HepG2 (cell line): Measurements from ENCODE around the gene CAPN11. TPM values are rescaled to one million over a fixed set of nuclear protein-coding genes. Genes with fewer than 3 reads are reported as not detected.

Experiments
- CREB1 ChIP-seq, 2 experiments: fragments of 450-650 bp in 1 of 2; IDR thresholded peaks; 2 replicates each; pipeline ENCODE4 v1.6.1; 2016 to 2017; ENCODE audit warnings: control low read depth in 1 of 2, mild to moderate bottlenecking in 1 of 2, missing compliant biosample characterization in 1 of 2, missing genetic modification characterization in 1 of 2
- ERF ChIP-seq: IDR thresholded peaks from 2 replicates; pipeline ENCODE4 v1.6.1; 2018; ENCODE audit warnings: missing biosample characterization, missing genetic modification reagents
- ETV6 ChIP-seq: sonication (generic); formaldehyde crosslinking; conservative IDR thresholded peaks from 2 replicates; pipeline ENCODE4 v1.4.0; 2020; ENCODE audit warnings: missing genetic modification reagents
- GABPA ChIP-seq, 2 experiments: IDR thresholded peaks; 2 replicates each; pipeline ENCODE4 v1.6.1; 2011 to 2016; ENCODE audit warnings: low read depth in 2 of 2, low read length in 1 of 2, missing biosample characterization in 1 of 2, missing genetic modification characterization in 1 of 2
- GATAD1 ChIP-seq: IDR thresholded peaks from 2 replicates; pipeline ENCODE4 v1.6.1; 2016; ENCODE audit warnings: missing genetic modification reagents, missing compliant biosample characterization
- HMGA1 ChIP-seq: sonication (generic); formaldehyde crosslinking; conservative IDR thresholded peaks from 2 replicates; pipeline ENCODE4 v1.4.0; 2020; ENCODE audit warnings: missing genetic modification reagents
- HOXA7 ChIP-seq: sonication (generic); formaldehyde crosslinking; IDR thresholded peaks from 2 replicates; pipeline ENCODE4 v1.8.1; 2022; ENCODE audit warnings: mild to moderate bottlenecking, missing genetic modification reagents, moderate library complexity
- RARG ChIP-seq: sonication (generic); formaldehyde crosslinking; IDR thresholded peaks from 2 replicates; pipeline ENCODE4 v1.4.0; 2020; ENCODE audit warnings: low read depth, mild to moderate bottlenecking, missing genetic modification reagents
- SIN3B ChIP-seq: fragments of 150-350 bp; IDR thresholded peaks from 2 replicates; pipeline ENCODE4 v1.6.1; 2014; ENCODE audit warnings: low read length
- SP2 ChIP-seq: sonication (generic); formaldehyde crosslinking; IDR thresholded peaks from 2 replicates; pipeline ENCODE4 v1.5.1; 2020; ENCODE audit warnings: mild to moderate bottlenecking, missing genetic modification reagents
- SRF ChIP-seq: IDR thresholded peaks from 2 replicates; pipeline ENCODE4 v1.6.1; 2011; ENCODE audit warnings: mild to moderate bottlenecking, low read depth, low read length, moderate library complexity
- ZFP90 ChIP-seq: sonication (generic); formaldehyde crosslinking; IDR thresholded peaks from 2 replicates; pipeline ENCODE4 v1.8.0; 2022; ENCODE audit warnings: missing genetic modification reagents, mild to moderate bottlenecking, inconsistent platforms, borderline replicate concordance
- ZKSCAN8 ChIP-seq: IDR thresholded peaks from 2 replicates; pipeline ENCODE4 v1.6.1; 2016; ENCODE audit warnings: borderline replicate concordance, missing genetic modification reagents, missing compliant biosample characterization
- ZNF256 ChIP-seq: sonication (generic); formaldehyde crosslinking; conservative IDR thresholded peaks from 2 replicates; pipeline ENCODE4 v1.4.0; 2020; ENCODE audit warnings: missing genetic modification reagents
- ZNF350 ChIP-seq: sonication (generic); formaldehyde crosslinking; IDR thresholded peaks from 2 replicates; pipeline ENCODE4 v1.4.0; 2020; ENCODE audit warnings: mild to moderate bottlenecking, low read depth, missing genetic modification reagents, borderline replicate concordance
- ZNF446 ChIP-seq: sonication (generic); formaldehyde crosslinking; IDR thresholded peaks from 2 replicates; pipeline ENCODE4 v1.5.0; 2020; ENCODE audit warnings: mild to moderate bottlenecking, missing genetic modification reagents
- ZNF556 ChIP-seq: sonication (generic); formaldehyde crosslinking; IDR thresholded peaks from 2 replicates; pipeline ENCODE4 v1.4.0; 2020; ENCODE audit warnings: mild to moderate bottlenecking, missing genetic modification reagents, borderline replicate concordance
- polyA plus RNA-seq, 8 experiments: library from polyadenylated mRNA; depleted of rRNA in 3 of 8; stranded (reverse) in 7 of 8; unstranded in 1 of 8; fragments of >200 nt; fragmentation: Illumina TruSeq in 4 of 8; extraction: Trizol in 4 of 8; gene quantifications; 2 replicates each; pipeline versions ENCODE4 v1.2.1 to v1.2.3, GENCODE V29; 2011 to 2016; ENCODE audit warnings: low read depth in 4 of 8, missing spikeins in 1 of 8, mixed read lengths in 1 of 8; ENCODE audit not compliant: insufficient read depth in 1 of 8
- total RNA-seq, 5 experiments: library from RNA; depleted of rRNA; stranded (reverse); fragments of >200 nt; fragmentation: Illumina TruSeq; extraction: Trizol; gene quantifications; 2 replicates each; pipeline ENCODE4 v1.2.3, GENCODE V29; 2016; ENCODE audit warnings: low read depth in 1 of 5
- TF ChIP-seq, protein P1 (sequence below): sonication (generic); formaldehyde crosslinking; IDR thresholded peaks from 2 replicates; pipeline ENCODE4 v1.9.0; 2021; ENCODE audit warnings: missing genetic modification reagents, mild to moderate bottlenecking, borderline replicate concordance
- TF ChIP-seq, protein P2 (sequence below): sonication (generic); formaldehyde crosslinking; IDR thresholded peaks from 2 replicates; pipeline ENCODE4 v1.8.0; 2022; ENCODE audit warnings: missing genetic modification reagents, mild to moderate bottlenecking, moderate library complexity, borderline replicate concordance
- TF ChIP-seq, protein P3 (sequence below): sonication (generic); formaldehyde crosslinking; IDR thresholded peaks from 2 replicates; pipeline ENCODE4 v1.4.0; 2020; ENCODE audit warnings: missing genetic modification reagents, low read depth, mild to moderate bottlenecking, borderline replicate concordance
- TF ChIP-seq, protein P4 (sequence below): IDR thresholded peaks from 2 replicates; pipeline ENCODE4 v1.6.1; 2016; ENCODE audit warnings: control low read depth
- TF ChIP-seq, protein P5 (sequence below): sonication (generic); formaldehyde crosslinking; IDR thresholded peaks from 2 replicates; pipeline ENCODE4 v1.8.0; 2022; ENCODE audit warnings: mild to moderate bottlenecking, missing genetic modification reagents

CAPN11 gene
- total and polyA plus RNA-seq, 2 of the 13 experiments (the other 11 are each of a cell fraction or from before 2014, with no cell fraction given): 0.07 to 0.11 TPM

DNA sequence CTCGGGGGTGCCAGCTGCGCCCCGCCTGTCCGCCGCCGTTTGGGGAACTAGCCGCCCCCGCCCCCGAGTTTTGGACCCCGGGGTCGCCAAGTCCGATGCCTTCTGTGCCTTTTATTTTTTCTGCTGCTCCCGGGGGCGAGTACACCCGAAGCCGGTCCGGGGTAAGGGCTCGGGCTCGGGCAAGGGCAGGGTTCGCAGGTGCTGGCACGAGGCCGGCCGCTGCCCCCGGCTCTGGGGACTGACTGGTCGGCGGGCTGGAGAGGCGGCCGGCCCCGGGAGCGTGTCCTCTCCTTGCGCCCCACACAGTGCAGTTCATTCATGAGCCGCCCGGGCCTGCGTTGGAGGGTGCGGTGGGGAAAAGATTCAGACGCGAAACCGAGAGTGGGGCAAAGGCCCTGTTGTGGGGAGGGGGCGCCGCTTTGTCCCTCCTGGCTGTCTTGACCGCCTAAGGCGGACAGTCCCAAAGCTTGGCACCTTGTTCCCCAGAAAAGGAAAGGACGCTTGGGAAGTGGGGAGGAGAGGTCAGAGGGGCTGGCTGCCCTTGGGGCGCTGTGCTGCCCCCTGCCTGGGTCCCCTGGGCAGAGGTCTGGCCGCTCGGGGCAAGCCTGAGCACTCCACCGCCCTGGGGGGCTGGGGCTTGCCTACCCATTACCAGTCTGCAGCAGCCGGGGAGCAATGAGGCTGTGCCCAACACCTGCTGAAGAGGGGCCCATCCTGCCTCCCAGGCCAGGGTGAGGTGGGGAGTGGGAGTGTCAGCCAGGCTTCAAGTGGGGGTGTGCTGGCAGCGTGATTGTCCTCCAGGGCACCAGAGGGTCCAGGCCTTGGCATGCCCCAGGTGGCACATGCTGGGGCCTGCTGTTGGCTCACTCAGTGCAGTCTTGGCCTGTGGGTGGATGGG is 30.4 kb upstream of the CAPN11 start (continued):
- peak; percentile 34; the same call in 1 of the 2 replicates for TF ChIP-seq ZNF350 (CRISPR knock-in tag)
- TF ChIP-seq, protein P1, sequence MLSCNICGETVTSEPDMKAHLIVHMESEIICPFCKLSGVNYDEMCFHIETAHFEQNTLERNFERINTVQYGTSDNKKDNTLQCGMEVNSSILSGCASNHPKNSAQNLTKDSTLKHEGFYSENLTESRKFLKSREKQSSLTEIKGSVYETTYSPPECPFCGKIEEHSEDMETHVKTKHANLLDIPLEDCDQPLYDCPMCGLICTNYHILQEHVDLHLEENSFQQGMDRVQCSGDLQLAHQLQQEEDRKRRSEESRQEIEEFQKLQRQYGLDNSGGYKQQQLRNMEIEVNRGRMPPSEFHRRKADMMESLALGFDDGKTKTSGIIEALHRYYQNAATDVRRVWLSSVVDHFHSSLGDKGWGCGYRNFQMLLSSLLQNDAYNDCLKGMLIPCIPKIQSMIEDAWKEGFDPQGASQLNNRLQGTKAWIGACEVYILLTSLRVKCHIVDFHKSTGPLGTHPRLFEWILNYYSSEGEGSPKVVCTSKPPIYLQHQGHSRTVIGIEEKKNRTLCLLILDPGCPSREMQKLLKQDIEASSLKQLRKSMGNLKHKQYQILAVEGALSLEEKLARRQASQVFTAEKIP (CRISPR knock-in tag): no peak
- no peak for TF ChIP-seq GABPA (IDR thresholded peaks at IDR 0.05; ENCODE audit: low read depth, low read length)
- no peak for TF ChIP-seq GABPA (CRISPR knock-in tag; IDR thresholded peaks at IDR 0.05; ENCODE audit: low read depth)
- TF ChIP-seq, protein P2, sequence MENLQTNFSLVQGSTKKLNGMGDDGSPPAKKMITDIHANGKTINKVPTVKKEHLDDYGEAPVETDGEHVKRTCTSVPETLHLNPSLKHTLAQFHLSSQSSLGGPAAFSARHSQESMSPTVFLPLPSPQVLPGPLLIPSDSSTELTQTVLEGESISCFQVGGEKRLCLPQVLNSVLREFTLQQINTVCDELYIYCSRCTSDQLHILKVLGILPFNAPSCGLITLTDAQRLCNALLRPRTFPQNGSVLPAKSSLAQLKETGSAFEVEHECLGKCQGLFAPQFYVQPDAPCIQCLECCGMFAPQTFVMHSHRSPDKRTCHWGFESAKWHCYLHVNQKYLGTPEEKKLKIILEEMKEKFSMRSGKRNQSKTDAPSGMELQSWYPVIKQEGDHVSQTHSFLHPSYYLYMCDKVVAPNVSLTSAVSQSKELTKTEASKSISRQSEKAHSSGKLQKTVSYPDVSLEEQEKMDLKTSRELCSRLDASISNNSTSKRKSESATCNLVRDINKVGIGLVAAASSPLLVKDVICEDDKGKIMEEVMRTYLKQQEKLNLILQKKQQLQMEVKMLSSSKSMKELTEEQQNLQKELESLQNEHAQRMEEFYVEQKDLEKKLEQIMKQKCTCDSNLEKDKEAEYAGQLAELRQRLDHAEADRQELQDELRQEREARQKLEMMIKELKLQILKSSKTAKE (CRISPR knock-in tag): no peak
- TF ChIP-seq SP2 (CRISPR knock-in tag): no peak
- TF ChIP-seq RARG: no peak
- no peak for TF ChIP-seq SRF
- no peak for TF ChIP-seq ERF (CRISPR knock-in tag)
- TF ChIP-seq CREB1 (IDR thresholded peaks at IDR 0.05): no peak
- no peak for TF ChIP-seq CREB1 (CRISPR knock-in tag; IDR thresholded peaks at IDR 0.05)
- peak; percentile 43; the same call in 1 of the 2 replicates for TF ChIP-seq ZNF556 (CRISPR knock-in tag)
- TF ChIP-seq, protein P3, sequence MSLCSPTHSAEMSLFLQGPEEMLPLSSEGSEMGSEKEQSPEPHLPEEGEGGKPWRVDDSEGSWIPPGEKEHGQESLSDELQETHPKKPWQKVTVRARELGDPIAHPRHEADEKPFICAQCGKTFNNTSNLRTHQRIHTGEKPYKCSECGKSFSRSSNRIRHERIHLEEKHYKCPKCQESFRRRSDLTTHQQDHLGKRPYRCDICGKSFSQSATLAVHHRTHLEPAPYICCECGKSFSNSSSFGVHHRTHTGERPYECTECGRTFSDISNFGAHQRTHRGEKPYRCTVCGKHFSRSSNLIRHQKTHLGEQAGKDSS (CRISPR knock-in tag): peak; percentile 44; the same call in 1 of the 2 replicates
- no peak for TF ChIP-seq ETV6
- TF ChIP-seq ZKSCAN8 (CRISPR knock-in tag): no peak
- TF ChIP-seq, protein P4, sequence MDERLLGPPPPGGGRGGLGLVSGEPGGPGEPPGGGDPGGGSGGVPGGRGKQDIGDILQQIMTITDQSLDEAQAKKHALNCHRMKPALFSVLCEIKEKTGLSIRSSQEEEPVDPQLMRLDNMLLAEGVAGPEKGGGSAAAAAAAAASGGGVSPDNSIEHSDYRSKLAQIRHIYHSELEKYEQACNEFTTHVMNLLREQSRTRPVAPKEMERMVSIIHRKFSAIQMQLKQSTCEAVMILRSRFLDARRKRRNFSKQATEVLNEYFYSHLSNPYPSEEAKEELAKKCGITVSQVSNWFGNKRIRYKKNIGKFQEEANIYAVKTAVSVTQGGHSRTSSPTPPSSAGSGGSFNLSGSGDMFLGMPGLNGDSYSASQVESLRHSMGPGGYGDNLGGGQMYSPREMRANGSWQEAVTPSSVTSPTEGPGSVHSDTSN (CRISPR knock-in tag): no peak
- TF ChIP-seq, protein P5, sequence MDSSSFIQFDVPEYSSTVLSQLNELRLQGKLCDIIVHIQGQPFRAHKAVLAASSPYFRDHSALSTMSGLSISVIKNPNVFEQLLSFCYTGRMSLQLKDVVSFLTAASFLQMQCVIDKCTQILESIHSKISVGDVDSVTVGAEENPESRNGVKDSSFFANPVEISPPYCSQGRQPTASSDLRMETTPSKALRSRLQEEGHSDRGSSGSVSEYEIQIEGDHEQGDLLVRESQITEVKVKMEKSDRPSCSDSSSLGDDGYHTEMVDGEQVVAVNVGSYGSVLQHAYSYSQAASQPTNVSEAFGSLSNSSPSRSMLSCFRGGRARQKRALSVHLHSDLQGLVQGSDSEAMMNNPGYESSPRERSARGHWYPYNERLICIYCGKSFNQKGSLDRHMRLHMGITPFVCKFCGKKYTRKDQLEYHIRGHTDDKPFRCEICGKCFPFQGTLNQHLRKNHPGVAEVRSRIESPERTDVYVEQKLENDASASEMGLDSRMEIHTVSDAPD (CRISPR knock-in tag): no peak
- TF ChIP-seq HOXA7 (CRISPR knock-in tag): no peak
- no peak for TF ChIP-seq ZNF256 (CRISPR knock-in tag)
- TF ChIP-seq ZNF446 (CRISPR knock-in tag): 0 out of 2 replicates have a peak, but pooled peaks have one; percentile 67
- TF ChIP-seq HMGA1: no peak
- no peak for TF ChIP-seq GATAD1 (CRISPR knock-in tag)
- peak; percentile 76; the same call in 1 of the 2 replicates for TF ChIP-seq ZFP90 (CRISPR knock-in tag)
- TF ChIP-seq SIN3B: no peak
